Ectodermal cell (in vitro differentiated cells): ENCODE data around the gene LUZP1.

Experiments used
- H3K27ac ChIP-seq: 2 replicates; pipeline ENCODE4 v1.7.0; 2013; ENCODE audit warnings: mild to moderate bottlenecking, low read depth, low read length; ENCODE audit not compliant: insufficient read depth, poor library complexity, severe bottlenecking
- H3K27me3 ChIP-seq: 2 replicates; pipeline ENCODE4 v1.7.0; 2013; ENCODE audit warnings: mild to moderate bottlenecking, low read length; ENCODE audit not compliant: insufficient read depth, control insufficient read depth, poor library complexity, severe bottlenecking
- H3K36me3 ChIP-seq: one replicate; pipeline ENCODE4 v1.7.0; 2013; ENCODE audit warnings: low read length; ENCODE audit not compliant: control insufficient read depth, insufficient read depth
- H3K4me1 ChIP-seq: one replicate; pipeline ENCODE4 v1.7.0; 2013; ENCODE audit warnings: low read length; ENCODE audit not compliant: control insufficient read depth, insufficient read depth
- H3K4me3 ChIP-seq: 2 replicates; pipeline ENCODE4 v1.7.0; 2013; ENCODE audit warnings: low read depth, low read length, control low read depth; ENCODE audit not compliant: insufficient read depth
- H3K9me3 ChIP-seq: 2 replicates; pipeline ENCODE4 v1.7.0; 2013; ENCODE audit warnings: mild to moderate bottlenecking, low read length, moderate library complexity; ENCODE audit not compliant: control insufficient read depth
- WGBS, 2 experiments: methylation state at CpG; one replicate each; pipeline ENCODE4 v1.1.7; 2013; ENCODE audit warnings: missing lambda C conversion rate in 2 of 2; 5-methylcytosine and 5-hydroxymethylcytosine counted together

LUZP1 gene

DNA sequence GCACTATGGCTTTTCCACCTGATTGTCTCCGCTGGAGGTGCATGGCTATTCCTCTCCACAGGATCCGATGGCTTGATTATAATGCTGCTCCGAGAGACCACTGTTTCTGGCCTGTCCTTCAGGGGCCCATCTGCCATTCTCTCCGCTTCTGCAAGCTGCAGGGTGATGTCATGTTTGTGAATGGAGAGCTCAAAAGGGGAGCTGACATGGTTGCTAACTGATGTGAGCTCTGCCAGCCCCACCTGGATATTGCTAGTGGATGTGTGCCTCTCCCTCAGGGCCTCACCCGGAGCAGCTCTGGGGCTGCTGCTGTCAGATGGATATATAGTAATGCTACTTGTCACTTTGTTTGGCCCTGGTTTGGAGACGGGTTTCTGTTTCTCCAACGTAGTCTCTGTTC, 77.1 kb downstream of the LUZP1 start:
- Histone ChIP-seq H3K4me1 (no peaks in the 10 kb centered on the region), H3K27me3 (no peaks in the 10 kb centered on the region), H3K36me3 (peaks cover 39% of the 10 kb centered on the region), H3K27ac (no peak overlapping the region), H3K9me3 (no peaks in the 10 kb centered on the region), H3K4me3 (no peak overlapping the region)
- WGBS, 2 experiments, result 94 to 96% methylated on average over 7 of the region's 7 CpGs

DNA sequence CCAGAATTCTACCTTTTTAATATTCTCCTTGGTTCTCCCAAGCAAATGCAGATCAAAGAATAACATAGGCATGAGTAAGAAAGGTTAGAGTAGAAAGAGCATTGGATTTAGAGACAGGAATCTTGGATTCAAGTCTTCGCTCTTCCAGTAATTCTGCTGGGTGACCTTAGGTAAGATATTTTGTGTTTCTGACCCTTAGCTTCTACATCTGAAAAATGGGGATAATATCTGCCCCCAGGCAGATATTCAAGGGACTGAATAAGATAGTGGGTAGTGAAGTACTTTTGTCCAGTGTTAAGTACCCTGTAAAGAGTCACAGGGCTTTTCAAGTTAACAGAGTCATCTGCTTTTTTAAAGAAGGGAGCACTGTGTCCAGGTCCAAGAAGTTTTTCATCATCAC, 78.6 kb downstream of the LUZP1 start:
- 95 to 97% methylated on average over 1 of the region's 1 CpG for WGBS, 2 experiments

GRCh38 chr1:23088027-23088426, 80.6 kb downstream of the LUZP1 start:
- H3K4me1 ChIP-seq, result no peaks in the 10 kb centered on the region
- 88 to 98% methylated on average over 2 of the region's 2 CpGs for WGBS, 2 experiments
- no peak overlapping the region for H3K4me3 ChIP-seq
- H3K36me3 ChIP-seq, result peaks cover 54% of the 10 kb centered on the region
- H3K9me3 ChIP-seq, result no peaks in the 10 kb centered on the region
- H3K27me3 ChIP-seq, result no peaks in the 10 kb centered on the region
- no peak overlapping the region for H3K27ac ChIP-seq

More for the DNA sequence above, 78.6 kb downstream of the LUZP1 start:
- H3K27me3 ChIP-seq, result no peaks in the 10 kb centered on the region
- H3K36me3 ChIP-seq, result peaks cover 44% of the 10 kb centered on the region
- no peaks in the 10 kb centered on the region for H3K4me1 ChIP-seq
- no peaks in the 10 kb centered on the region for H3K9me3 ChIP-seq
- no peak overlapping the region for H3K27ac ChIP-seq
- no peak overlapping the region for H3K4me3 ChIP-seq

DNA sequence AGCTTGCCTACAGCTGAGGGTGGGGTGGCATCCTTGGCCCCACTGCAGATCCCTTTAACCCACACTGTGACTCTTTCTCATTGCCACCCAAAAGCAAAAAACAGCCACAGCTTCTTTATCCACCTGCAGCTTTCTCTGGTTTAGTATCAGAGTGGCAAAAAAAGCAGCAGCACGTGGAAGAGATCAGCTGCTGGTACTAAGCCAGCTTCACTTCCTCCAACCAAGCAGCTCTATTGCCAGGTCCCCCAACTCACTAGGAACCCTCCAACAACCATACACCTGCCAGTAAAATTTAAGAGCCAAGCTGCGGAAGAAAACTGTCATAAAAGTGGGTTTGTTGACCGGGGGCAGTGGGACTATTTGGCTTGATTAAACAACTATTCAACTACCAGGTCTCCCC, 83.0 kb downstream of the LUZP1 start:
- Histone ChIP-seq H3K4me3 (no peak overlapping the region), H3K27ac (peak overlapping the region; percentile 33), H3K36me3 (peaks cover 58% of the 10 kb centered on the region), H3K9me3 (no peaks in the 10 kb centered on the region), H3K4me1 (no peaks in the 10 kb centered on the region), H3K27me3 (no peaks in the 10 kb centered on the region)
- WGBS, 2 experiments, result 98% methylated on average over 3 of the region's 3 CpGs

GRCh38 chr1:23084880-23085279, 83.8 kb downstream of the LUZP1 start:
- no peaks in the 10 kb centered on the region for H3K4me1 ChIP-seq
- H3K27me3 ChIP-seq, result no peaks in the 10 kb centered on the region
- H3K4me3 ChIP-seq, result no peak overlapping the region
- H3K27ac ChIP-seq, result peak overlapping the region; percentile 16
- 95 to 98% methylated on average over 8 of the region's 8 CpGs for WGBS, 2 experiments
- peaks cover 65% of the 10 kb centered on the region for H3K36me3 ChIP-seq
- no peaks in the 10 kb centered on the region for H3K9me3 ChIP-seq

- 94 to 96% methylated on average over 5 of the region's 5 CpGs for WGBS, 2 experiments
- H3K27me3 ChIP-seq, result no peaks in the 10 kb centered on the region
- H3K9me3 ChIP-seq, result no peaks in the 10 kb centered on the region
- H3K4me1 ChIP-seq, result no peaks in the 10 kb centered on the region
- no peak overlapping the region for H3K4me3 ChIP-seq
- H3K36me3 ChIP-seq, result peaks cover 74% of the 10 kb centered on the region
- H3K27ac ChIP-seq, result no peak overlapping the region
These were observed 84.8 kb downstream of the LUZP1 start for GRCh38 chr1:23083714-23084480.

DNA sequence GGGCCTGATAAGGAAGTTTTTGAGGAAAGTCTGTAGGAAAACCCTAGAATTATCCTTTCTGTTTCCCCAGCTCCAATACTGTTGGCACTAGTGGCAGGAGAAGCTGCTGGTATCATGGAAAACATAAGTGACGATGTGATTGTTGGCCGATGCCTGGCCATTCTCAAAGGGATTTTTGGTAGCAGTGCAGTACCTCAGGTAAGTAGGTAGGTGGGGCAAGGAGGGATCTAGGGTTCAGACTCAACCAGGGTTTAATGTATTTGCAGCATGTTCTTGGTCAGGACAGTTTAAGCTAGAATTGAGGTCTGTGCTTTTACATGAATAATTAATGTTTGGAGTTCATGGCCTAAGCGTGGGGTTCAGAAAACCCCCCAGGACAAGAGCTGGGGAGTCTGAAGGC, 87.3 kb downstream of the LUZP1 start:
- Histone ChIP-seq H3K4me1 (no peaks in the 10 kb centered on the region), H3K4me3 (no peak overlapping the region), H3K9me3 (no peaks in the 10 kb centered on the region), H3K27ac (no peak overlapping the region), H3K27me3 (no peaks in the 10 kb centered on the region), H3K36me3 (peaks cover 78% of the 10 kb centered on the region)
- 92 to 95% methylated on average over 3 of the region's 3 CpGs for WGBS, 2 experiments

DNA sequence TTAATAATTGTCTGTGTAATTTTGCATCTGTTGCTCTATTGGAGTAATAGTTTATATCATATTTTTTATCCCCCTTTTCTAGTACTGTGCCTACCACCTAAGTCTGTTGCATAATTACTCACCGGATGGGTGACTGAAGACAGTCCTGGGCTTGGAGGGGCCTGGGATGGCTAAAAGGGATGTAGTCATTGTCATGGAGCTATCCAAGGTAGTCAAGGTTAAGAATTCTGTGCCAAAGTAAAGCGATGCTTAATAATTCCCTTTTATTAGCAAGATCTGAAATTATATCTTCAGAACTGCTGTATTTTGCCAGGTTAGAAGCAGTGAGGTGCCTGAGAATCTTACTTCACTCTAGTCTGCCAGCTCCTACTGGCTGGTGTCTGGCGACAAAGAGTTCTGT, 87.8 kb downstream of the LUZP1 start:
- Histone ChIP-seq H3K27ac (no peak overlapping the region), H3K36me3 (peaks cover 77% of the 10 kb centered on the region), H3K27me3 (no peaks in the 10 kb centered on the region), H3K4me3 (no peak overlapping the region), H3K9me3 (no peaks in the 10 kb centered on the region), H3K4me1 (no peaks in the 10 kb centered on the region)
- WGBS, 2 experiments, result 94% methylated on average over 3 of the region's 3 CpGs

DNA sequence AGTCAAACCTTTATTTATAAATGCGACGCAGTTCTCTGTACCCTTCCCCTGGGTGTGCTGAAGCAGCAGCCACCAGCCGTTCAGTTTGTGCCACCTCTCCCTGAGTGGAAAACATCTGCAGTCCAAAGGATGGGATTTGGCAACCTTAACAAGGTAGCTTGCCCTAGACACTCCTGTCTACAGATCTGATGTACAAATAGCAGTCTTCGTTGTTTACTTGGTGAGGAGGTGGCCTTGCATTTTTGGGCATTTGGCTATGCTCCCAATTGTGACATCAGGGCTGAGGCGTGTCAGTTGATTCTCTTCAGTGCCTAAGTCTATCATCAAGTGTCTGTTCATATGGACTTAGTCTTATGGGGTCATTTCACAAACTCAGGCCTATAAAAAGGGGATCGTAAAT, 89.6 kb downstream of the LUZP1 start:
- peaks cover 69% of the 10 kb centered on the region for H3K36me3 ChIP-seq

GRCh38 chr1:23074012-23074411, 94.6 kb downstream of the LUZP1 start:
- Histone ChIP-seq H3K27ac (no peak overlapping the region), H3K4me1 (no peaks in the 10 kb centered on the region), H3K36me3 (peaks cover 62% of the 10 kb centered on the region), H3K27me3 (no peaks in the 10 kb centered on the region), H3K9me3 (no peaks in the 10 kb centered on the region), H3K4me3 (no peak overlapping the region)

More for the DNA sequence above, 89.6 kb downstream of the LUZP1 start:
- Histone ChIP-seq H3K9me3 (no peaks in the 10 kb centered on the region), H3K27me3 (no peaks in the 10 kb centered on the region), H3K4me3 (no peak overlapping the region), H3K4me1 (no peaks in the 10 kb centered on the region), H3K27ac (no peak overlapping the region)
- WGBS, 2 experiments, result 97% methylated on average over 6 of the region's 6 CpGs
